Mucosa of stomach (tissue), 1 donor: Measurements from ENCODE around the gene DLG2.
"Not testable (repeated sequence)": the region's sequence is repeated elsewhere in the genome, so short reads cannot be mapped to it uniquely, and the experiment has no call there.

Experiments
- H3K27me3 ChIP-seq: one replicate; pipeline ENCODE4 v1.7.0; 2013; ENCODE audit warnings: mild to moderate bottlenecking, low read length; ENCODE audit not compliant: control insufficient read depth, insufficient read depth
- H3K36me3 ChIP-seq: one replicate; pipeline ENCODE4 v1.7.0; 2013; ENCODE audit warnings: low read length; ENCODE audit not compliant: control insufficient read depth, insufficient read depth
- H3K4me1 ChIP-seq: one replicate; pipeline ENCODE4 v1.7.0; 2013; ENCODE audit warnings: mild to moderate bottlenecking, low read length; ENCODE audit not compliant: control insufficient read depth, insufficient read depth
- H3K4me3 ChIP-seq: one replicate; pipeline ENCODE4 v1.7.0; 2013; ENCODE audit warnings: low read length
- H3K9ac ChIP-seq: one replicate; pipeline ENCODE4 v1.7.0; 2013; ENCODE audit warnings: mild to moderate bottlenecking, low read length, moderate library complexity
- H3K9me3 ChIP-seq: one replicate; pipeline ENCODE4 v1.7.0; 2013; ENCODE audit warnings: mild to moderate bottlenecking, low read length, moderate library complexity; ENCODE audit not compliant: control insufficient read depth
- donor health status: Pancreatic carcinoma.

DLG2 gene

DNA sequence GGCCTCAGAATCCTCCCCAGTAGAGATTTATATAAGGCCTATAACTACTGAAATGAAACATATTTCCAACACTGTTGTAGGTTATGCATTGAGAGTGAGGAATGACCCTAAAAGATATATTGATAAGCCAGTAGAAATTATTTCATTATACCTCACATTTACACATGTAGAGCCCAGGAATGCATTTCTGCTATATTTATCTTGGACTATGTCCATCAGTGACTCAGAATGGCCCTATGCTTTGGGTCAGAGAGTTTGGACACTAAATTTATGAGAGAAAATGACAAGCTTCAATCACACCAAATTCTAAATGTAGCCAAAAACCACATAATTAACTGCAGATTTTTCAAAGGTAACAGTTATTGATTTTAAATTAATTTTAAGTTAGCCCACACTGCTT, 761.9 kb downstream of the DLG2 start:
- no peak overlapping the region for H3K9ac ChIP-seq
- no peak overlapping the region for H3K4me3 ChIP-seq
- no peaks in the 10 kb centered on the region for H3K4me1 ChIP-seq
- H3K27me3 ChIP-seq = no peaks in the 10 kb centered on the region
- no peaks in the 10 kb centered on the region for H3K36me3 ChIP-seq
- no peaks in the 10 kb centered on the region for H3K9me3 ChIP-seq

DNA sequence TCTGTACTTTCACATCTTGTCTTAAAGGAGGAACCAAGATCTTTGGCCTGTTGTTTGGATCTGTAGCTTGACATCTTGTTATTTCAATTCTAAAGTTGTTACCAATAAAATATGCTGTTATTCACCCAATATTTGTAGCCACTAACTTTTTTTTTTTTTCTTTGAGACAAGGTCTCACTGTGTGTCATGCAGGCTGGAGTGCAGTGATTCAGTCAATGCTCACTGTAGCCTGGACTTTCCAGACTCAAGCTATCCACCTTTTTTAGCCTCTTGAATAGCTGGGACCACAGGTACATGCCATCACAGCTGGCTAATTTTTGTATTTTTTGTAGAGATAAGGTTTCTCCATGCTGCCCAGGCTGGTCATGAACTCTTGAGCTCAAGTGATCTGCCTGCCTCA, 769.4 kb downstream of the DLG2 start:
- H3K9me3 ChIP-seq = no peaks in the 10 kb centered on the region
- no peaks in the 10 kb centered on the region for H3K4me1 ChIP-seq
- no peaks in the 10 kb centered on the region for H3K36me3 ChIP-seq
- no peak overlapping the region for H3K4me3 ChIP-seq
- no peaks in the 10 kb centered on the region for H3K27me3 ChIP-seq
- no peak overlapping the region for H3K9ac ChIP-seq

- Histone ChIP-seq H3K4me1 (no peaks in the 10 kb centered on the region), H3K36me3 (no peaks in the 10 kb centered on the region), H3K9me3 (no peaks in the 10 kb centered on the region), H3K4me3 (no peak overlapping the region), H3K27me3 (no peaks in the 10 kb centered on the region), H3K9ac (no peak overlapping the region)
Observed at GRCh38 chr11:84855508-84856245, 771.5 kb downstream of the DLG2 start.

GRCh38 chr11:84854498-84854880, 772.7 kb downstream of the DLG2 start:
- Histone ChIP-seq H3K9me3 (no peaks in the 10 kb centered on the region), H3K36me3 (no peaks in the 10 kb centered on the region), H3K4me3 (no peak overlapping the region)

DNA sequence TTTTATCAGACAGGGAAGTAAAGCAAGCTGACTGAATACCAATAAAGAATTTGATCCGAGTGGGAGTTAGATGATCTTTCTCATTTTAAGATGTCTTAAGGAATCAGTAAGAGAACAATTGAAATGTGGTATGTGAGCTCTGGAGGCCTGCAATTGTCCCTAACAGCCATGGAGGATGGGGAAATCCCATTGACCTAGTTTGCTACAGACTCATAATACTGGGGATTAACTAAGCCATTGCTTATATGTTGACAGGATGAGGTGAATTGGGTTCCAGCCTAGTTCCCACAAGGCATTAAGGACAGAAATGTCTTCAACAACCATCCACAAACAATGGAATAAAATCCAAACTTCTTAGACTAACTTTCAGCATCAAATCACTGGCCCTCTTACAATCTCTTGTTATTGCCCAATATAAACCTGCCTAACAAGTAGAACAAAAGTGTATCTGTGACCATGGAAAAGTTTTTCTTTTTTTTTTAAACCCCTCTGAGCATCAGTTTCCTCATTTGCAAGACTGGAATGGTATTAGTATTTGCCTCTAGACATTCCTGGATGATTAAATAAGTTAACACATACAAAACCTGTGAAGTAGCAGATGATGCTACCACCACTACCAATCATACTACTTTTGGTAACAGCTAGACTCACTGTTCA, 773.2 kb downstream of the DLG2 start:
- H3K9ac ChIP-seq = no peak overlapping the region
- H3K4me3 ChIP-seq = no peak overlapping the region
- no peaks in the 10 kb centered on the region for H3K36me3 ChIP-seq
- no peaks in the 10 kb centered on the region for H3K4me1 ChIP-seq
- no peaks in the 10 kb centered on the region for H3K27me3 ChIP-seq
- H3K9me3 ChIP-seq = no peaks in the 10 kb centered on the region

More at GRCh38 chr11:84854498-84854880, 772.7 kb downstream of the DLG2 start:
- Histone ChIP-seq H3K27me3 (no peaks in the 10 kb centered on the region), H3K9ac (no peak overlapping the region), H3K4me1 (no peaks in the 10 kb centered on the region)

- H3K4me3 ChIP-seq = no peak overlapping the region
- no peaks in the 10 kb centered on the region for H3K27me3 ChIP-seq
- no peaks in the 10 kb centered on the region for H3K36me3 ChIP-seq
- H3K9ac ChIP-seq = no peak overlapping the region
- no peaks in the 10 kb centered on the region for H3K4me1 ChIP-seq
- H3K9me3 ChIP-seq = no peaks in the 10 kb centered on the region
Observed at GRCh38 chr11:84847842-84848241, 779.3 kb downstream of the DLG2 start.

DNA sequence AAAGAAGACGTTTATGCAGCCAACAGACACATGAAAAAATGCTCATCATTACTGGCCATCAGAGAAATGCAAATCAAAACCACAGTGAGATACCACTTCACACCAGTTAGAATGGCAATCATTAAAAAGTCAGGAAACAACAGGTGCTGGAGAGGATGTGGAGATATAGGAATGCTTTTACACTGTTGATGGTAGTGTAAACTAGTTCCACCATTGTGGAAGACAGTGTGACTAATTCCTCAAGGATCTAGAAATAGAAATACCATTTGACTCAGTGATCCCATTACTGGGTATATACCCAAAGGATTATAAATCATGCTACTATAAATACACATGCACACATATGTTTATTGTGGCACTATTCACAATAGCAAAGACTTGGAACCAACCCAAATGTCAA, 786.9 kb downstream of the DLG2 start:
- H3K27me3 ChIP-seq, H3K4me3 ChIP-seq, H3K4me1 ChIP-seq, H3K36me3 ChIP-seq, H3K9ac ChIP-seq, H3K9me3 ChIP-seq: not testable (repeated sequence)

- Histone ChIP-seq H3K9ac (no peak overlapping the region), H3K9me3 (no peaks in the 10 kb centered on the region), H3K4me1 (no peaks in the 10 kb centered on the region), H3K36me3 (no peaks in the 10 kb centered on the region), H3K27me3 (no peaks in the 10 kb centered on the region), H3K4me3 (no peak overlapping the region)
Observed at GRCh38 chr11:84837402-84838069, 789.6 kb downstream of the DLG2 start.

GRCh38 chr11:84836371-84836770, 790.8 kb downstream of the DLG2 start:
- H3K36me3 ChIP-seq = no peaks in the 10 kb centered on the region
- H3K27me3 ChIP-seq = no peaks in the 10 kb centered on the region
- no peaks in the 10 kb centered on the region for H3K4me1 ChIP-seq
- no peak overlapping the region for H3K9ac ChIP-seq
- no peaks in the 10 kb centered on the region for H3K9me3 ChIP-seq
- H3K4me3 ChIP-seq = no peak overlapping the region

DNA sequence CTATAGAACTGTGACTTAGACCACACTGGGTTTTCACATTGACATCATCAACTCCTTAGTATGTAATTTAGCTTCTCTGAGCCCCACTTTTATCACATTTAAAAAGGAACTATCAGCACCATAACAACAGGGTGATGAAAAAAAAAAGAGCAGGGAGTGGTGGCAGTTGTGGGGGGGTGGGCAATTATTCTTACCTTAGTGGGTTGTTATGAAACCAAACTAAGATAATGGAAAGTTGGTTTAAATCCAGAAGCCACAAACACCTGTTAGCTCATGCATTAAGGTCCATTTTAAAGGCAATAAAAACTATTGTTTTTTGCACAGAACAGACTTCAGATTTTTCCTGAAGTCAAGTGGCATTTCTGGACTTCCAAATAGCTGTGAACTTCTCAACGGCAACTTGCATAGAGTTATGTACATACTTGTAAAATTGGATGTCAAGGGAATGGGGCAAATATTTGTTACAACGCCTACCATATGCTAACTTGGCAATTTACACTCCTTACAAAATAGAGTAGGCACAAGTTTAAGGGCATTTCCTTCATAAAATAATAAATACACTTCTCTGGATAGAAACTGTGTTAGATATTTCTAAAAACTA, 793.6 kb downstream of the DLG2 start:
- no peaks in the 10 kb centered on the region for H3K27me3 ChIP-seq
- H3K4me1 ChIP-seq = no peaks in the 10 kb centered on the region
- no peak overlapping the region for H3K4me3 ChIP-seq
- H3K9ac ChIP-seq = no peak overlapping the region
- no peaks in the 10 kb centered on the region for H3K9me3 ChIP-seq
- H3K36me3 ChIP-seq = no peaks in the 10 kb centered on the region

DNA sequence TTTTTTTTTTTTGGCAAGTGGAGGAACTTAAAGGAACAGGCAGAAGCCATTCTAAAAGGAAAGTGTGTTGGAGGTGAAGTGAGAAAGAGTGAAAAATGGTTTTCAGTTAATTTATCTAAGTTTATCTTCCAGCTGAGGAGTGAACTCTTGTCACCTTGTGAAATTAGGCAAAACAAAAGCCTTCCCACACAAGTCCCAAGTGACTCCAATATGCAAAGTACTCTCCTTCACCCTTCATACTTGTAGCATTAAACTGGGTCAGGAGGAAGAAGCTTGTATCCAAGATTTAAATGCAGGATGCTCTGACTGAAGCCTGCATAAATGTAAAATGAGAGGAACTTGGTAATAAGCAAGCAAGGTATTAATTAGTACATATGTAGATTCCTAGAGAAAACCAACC, 796.8 kb downstream of the DLG2 start:
- Histone ChIP-seq H3K36me3 (no peaks in the 10 kb centered on the region), H3K4me1 (no peaks in the 10 kb centered on the region), H3K4me3 (no peak overlapping the region), H3K27me3 (no peaks in the 10 kb centered on the region), H3K9ac (no peak overlapping the region), H3K9me3 (no peaks in the 10 kb centered on the region)

GRCh38 chr11:84829162-84829561, 798.0 kb downstream of the DLG2 start:
- Histone ChIP-seq H3K27me3 (no peaks in the 10 kb centered on the region), H3K36me3 (no peaks in the 10 kb centered on the region), H3K9ac (no peak overlapping the region), H3K4me1 (no peaks in the 10 kb centered on the region), H3K4me3 (no peak overlapping the region), H3K9me3 (no peaks in the 10 kb centered on the region)
